Measurements from ENCODE around the gene BRD3. TPM values are rescaled to one million over a fixed set of nuclear protein-coding genes. Genes with fewer than 3 reads are reported as not detected.

BRD3 gene
- total and polyA plus RNA-seq, 4 donors = 16.0 to 54.4 (median 33.5) TPM

DNA sequence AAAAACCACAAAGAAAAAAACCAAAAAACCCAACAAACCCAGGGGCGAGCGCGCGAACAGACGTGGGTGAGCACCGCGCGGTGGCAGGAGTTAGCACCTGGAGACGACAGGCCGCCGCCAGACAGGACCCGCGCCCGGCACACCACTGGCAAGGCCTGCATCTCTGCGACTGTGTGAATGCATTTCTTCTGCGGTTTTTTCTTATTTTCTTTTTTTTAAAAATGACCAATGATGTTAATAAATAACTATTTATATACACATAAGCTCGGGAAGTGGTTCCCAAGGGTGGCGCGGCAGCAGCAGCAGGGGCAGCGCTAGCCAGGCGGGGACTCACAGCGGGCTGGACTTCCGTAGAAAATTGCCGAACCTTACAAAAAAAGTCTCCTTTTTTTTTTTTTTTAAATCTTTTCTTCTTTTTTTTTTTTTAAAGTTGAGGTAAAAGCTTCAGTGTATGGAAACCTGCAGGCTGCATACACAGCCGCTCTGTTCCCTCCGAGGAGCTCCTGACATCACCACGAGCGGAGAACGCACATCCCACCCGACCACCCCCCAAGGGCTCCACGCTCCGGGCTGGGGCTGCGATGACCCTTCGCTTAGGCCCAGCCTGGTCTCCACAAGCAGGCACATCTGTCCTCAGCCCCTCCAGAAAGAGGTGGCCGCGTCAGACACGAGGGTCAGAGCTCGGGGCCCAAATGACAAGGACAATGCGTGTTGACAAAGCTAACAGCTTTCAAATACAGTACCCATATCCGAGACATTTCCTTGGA, 35.2 kb downstream of the BRD3 start:
- Histone ChIP-seq H3K36me3 (ENCODE audit: control insufficient read depth, insufficient read depth, low read length) (peaks cover 86% of the 10 kb centered on the region), H3K4me3 (ENCODE audit: low read depth, low read length) (no peak overlapping the region), H3K27ac (ENCODE audit: low read depth, low read length) (no peak overlapping the region), H3K9me3 (ENCODE audit: control insufficient read depth, insufficient read depth, low read length) (no peaks in the 10 kb centered on the region), H3K4me1 (ENCODE audit: control insufficient read depth, insufficient read depth, low read length) (peaks cover 6% of the 10 kb centered on the region), H3K27me3 (ENCODE audit: control insufficient read depth, insufficient read depth, low read length) (no peaks in the 10 kb centered on the region)
- 94% methylated on average over 26 of the region's 40 CpGs for WGBS (ENCODE audit: insufficient coverage)
- DNase-seq (ENCODE audit: low read depth in 4 of 6, low spot score in 6 of 6) = no peak

DNA sequence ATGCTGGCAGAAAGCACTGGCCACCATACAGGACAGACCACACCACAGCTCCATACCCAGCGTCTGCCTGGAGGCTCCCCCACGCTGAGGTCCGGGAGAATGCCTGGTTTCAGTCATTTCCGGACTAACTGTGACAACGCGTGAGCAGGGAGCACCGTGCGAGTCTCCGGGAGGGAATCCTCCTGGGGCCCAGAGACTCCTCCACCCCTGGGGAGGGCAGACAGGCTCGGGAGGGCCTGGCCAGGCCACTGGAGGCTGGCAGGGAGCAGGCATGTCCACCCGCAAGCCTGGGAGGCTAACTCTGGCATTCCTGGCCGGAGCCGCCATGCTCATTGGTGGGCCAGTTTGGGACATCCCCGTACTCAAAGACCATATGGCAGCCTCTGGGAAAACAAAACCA, 36.0 kb downstream of the BRD3 start:
- H3K9me3 ChIP-seq (ENCODE audit: control insufficient read depth, insufficient read depth, low read length) = no peaks in the 10 kb centered on the region
- no peak overlapping the region for H3K27ac ChIP-seq (ENCODE audit: low read depth, low read length)
- 87% methylated on average over 10 of the region's 14 CpGs for WGBS (ENCODE audit: insufficient coverage)
- H3K27me3 ChIP-seq (ENCODE audit: control insufficient read depth, insufficient read depth, low read length) = no peaks in the 10 kb centered on the region
- H3K4me1 ChIP-seq (ENCODE audit: control insufficient read depth, insufficient read depth, low read length) = peaks cover 9% of the 10 kb centered on the region
- peaks cover 89% of the 10 kb centered on the region for H3K36me3 ChIP-seq (ENCODE audit: control insufficient read depth, insufficient read depth, low read length)
- no peak for DNase-seq (ENCODE audit: low read depth in 4 of 6, low spot score in 6 of 6)
- H3K4me3 ChIP-seq (ENCODE audit: low read depth, low read length) = no peak overlapping the region

DNA sequence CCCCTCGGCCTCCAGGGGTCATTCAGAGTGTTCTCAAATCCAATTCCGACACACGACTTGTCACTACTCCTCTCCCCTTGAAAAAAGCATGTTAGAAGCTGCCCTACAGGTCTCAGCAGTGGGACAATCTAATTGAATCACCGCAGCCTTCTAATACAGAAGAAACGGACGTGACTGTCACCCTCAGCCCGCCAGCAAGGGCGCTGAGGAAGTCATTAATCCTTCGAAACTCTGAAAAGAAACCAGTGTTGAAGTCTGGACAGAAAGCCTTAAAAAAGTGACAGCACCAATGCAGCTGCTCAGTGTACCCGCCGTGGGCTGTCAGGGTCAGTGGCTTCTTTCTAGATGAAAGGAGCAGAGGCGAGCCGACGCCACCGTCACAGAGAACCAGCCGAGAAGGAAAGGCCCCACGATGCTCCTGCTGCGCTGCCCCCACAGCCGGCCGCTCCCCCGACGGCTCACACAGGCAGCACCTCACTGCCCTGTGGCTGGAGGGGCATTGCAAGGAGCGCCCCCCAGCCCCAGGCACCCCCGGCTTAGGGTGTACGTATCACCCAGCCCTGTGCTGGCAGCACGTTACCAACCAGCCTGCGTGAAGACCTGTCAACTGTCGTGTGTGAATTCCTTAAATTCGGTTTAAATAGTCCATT, 36.9 kb downstream of the BRD3 start:
- Histone ChIP-seq H3K36me3 (ENCODE audit: control insufficient read depth, insufficient read depth, low read length) (peaks cover 89% of the 10 kb centered on the region), H3K4me1 (ENCODE audit: control insufficient read depth, insufficient read depth, low read length) (peaks cover 17% of the 10 kb centered on the region), H3K9me3 (ENCODE audit: control insufficient read depth, insufficient read depth, low read length) (no peaks in the 10 kb centered on the region), H3K4me3 (ENCODE audit: low read depth, low read length) (no peak overlapping the region), H3K27ac (ENCODE audit: low read depth, low read length) (no peak overlapping the region), H3K27me3 (ENCODE audit: control insufficient read depth, insufficient read depth, low read length) (no peaks in the 10 kb centered on the region)
- 57% methylated on average over 26 of the region's 29 CpGs for WGBS (ENCODE audit: insufficient coverage)
- DNase-seq (ENCODE audit: low read depth in 4 of 6, low spot score in 6 of 6) = no peak

DNA sequence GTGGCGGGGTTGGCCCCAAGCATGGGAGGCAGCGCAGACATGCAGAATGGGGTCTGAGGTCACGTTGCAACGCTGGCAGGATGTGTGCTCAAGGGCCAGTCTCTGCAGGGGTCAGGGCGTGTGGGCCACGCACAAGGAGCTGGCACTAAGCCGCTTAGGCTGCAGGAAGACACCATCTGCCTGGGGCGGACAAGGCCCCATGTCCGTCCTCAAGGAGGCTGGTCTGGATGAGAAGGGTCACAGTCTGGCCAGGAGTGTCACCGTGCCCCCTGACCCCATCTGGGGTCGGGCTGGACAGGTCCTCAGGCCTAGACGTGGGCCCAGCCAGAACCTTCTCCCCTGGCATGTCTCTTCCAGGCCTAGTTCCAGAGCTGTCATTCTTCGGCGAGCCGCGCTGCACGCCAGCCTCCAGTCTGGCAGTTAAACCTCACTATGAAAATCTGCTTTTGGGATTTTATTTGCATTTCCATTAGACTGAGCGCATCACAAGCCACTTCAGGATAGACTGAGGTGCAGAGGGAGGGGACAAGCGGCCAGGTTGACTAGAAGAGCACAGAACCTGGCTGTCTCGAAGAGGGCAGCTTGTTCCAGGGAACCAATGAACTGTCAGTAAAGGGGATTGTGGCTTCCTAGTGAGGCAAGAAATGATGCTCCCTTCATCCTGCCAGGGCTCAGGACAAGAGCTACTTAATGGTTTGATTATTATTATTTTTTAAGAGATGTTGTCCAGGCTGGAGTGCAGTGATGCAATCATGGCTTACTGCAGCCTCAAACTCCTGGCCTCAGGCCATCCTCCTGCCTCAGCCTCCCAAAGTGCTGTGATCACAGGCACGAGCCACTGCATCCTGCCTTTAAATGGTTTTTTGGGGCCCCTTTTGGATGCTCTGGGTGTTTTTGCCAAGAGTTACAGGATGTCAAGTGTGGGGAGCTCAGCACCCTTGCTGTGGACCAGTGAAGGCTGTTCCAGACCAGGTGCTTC, 38.3 kb downstream of the BRD3 start:
- peaks cover 77% of the 10 kb centered on the region for H3K36me3 ChIP-seq (ENCODE audit: control insufficient read depth, insufficient read depth, low read length)
- no peaks in the 10 kb centered on the region for H3K27me3 ChIP-seq (ENCODE audit: control insufficient read depth, insufficient read depth, low read length)
- no peaks in the 10 kb centered on the region for H3K9me3 ChIP-seq (ENCODE audit: control insufficient read depth, insufficient read depth, low read length)
- no peak for DNase-seq (ENCODE audit: low read depth in 4 of 6, low spot score in 6 of 6)
- no peak overlapping the region for H3K27ac ChIP-seq (ENCODE audit: low read depth, low read length)
- peaks cover 21% of the 10 kb centered on the region for H3K4me1 ChIP-seq (ENCODE audit: control insufficient read depth, insufficient read depth, low read length)
- WGBS (ENCODE audit: insufficient coverage) = 82% methylated on average over 21 of the region's 21 CpGs
- no peak overlapping the region for H3K4me3 ChIP-seq (ENCODE audit: low read depth, low read length)

DNA sequence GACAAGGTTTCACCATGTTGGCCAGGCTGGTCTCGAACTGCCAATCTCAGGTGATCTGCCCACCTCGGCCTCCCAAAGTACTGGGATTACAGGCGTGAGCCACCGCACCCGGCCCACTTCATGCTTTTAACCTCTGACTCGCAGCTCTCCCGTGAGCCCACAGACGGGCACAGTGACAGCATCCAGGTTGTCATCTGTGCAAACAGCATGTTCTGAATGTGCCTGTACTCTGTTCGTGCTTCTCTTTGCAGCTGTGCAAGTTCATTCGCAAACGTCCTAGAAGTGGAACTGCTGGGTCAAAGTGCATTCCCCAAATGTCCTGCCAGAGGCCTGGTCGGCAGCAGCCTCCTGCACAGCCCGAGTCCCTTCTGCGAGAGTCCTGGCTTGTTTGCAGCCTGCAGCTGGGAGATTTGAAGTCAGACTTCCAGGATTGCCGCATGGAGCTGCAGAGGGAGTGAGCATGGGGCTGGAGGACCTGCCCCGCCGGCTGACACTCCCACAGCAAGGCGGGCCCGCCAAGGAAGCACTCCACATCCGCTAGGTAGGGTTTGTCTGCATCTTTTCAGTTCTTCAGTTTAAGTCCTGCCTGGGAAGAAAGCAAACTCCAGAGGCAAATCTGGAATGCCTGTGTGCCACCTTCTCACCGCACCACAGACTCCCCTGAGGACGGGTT, 39.1 kb downstream of the BRD3 start:
- Histone ChIP-seq H3K36me3 (ENCODE audit: control insufficient read depth, insufficient read depth, low read length) (peaks cover 69% of the 10 kb centered on the region), H3K9me3 (ENCODE audit: control insufficient read depth, insufficient read depth, low read length) (no peaks in the 10 kb centered on the region), H3K4me1 (ENCODE audit: control insufficient read depth, insufficient read depth, low read length) (peaks cover 21% of the 10 kb centered on the region), H3K27ac (ENCODE audit: low read depth, low read length) (no peak overlapping the region), H3K27me3 (ENCODE audit: control insufficient read depth, insufficient read depth, low read length) (no peaks in the 10 kb centered on the region), H3K4me3 (ENCODE audit: low read depth, low read length) (no peak overlapping the region)
- DNase-seq (ENCODE audit: low read depth in 4 of 6, low spot score in 6 of 6) = no peak
- WGBS (ENCODE audit: insufficient coverage) = 87% methylated on average over 19 of the region's 22 CpGs

DNA sequence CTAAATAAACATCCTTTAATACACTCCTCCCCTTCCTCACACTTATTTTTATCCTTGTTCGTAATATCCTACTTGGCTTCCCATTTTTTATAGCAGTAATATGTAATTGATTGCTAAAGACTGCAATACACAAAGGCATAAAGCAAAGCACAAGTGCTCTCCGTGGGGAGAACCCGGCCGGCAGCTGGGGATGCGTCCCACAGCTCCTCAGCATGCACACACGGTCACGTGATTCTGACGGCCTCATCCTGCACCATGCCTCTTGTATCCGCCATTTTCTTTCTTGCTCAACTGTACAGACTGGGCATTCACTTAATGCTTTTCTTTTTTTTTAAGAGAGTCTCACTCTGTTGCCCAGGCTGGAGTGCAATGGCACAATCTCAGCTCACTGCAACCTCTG, 39.8 kb downstream of the BRD3 start:
- no peaks in the 10 kb centered on the region for H3K9me3 ChIP-seq (ENCODE audit: control insufficient read depth, insufficient read depth, low read length)
- no peaks in the 10 kb centered on the region for H3K27me3 ChIP-seq (ENCODE audit: control insufficient read depth, insufficient read depth, low read length)
- H3K4me1 ChIP-seq (ENCODE audit: control insufficient read depth, insufficient read depth, low read length) = peaks cover 21% of the 10 kb centered on the region
- no peak overlapping the region for H3K4me3 ChIP-seq (ENCODE audit: low read depth, low read length)
- H3K36me3 ChIP-seq (ENCODE audit: control insufficient read depth, insufficient read depth, low read length) = peaks cover 62% of the 10 kb centered on the region
- H3K27ac ChIP-seq (ENCODE audit: low read depth, low read length) = no peak overlapping the region
- DNase-seq (ENCODE audit: low read depth in 4 of 6, low spot score in 6 of 6) = no peak
- WGBS (ENCODE audit: insufficient coverage) = 55% methylated on average over 7 of the region's 9 CpGs

DNA sequence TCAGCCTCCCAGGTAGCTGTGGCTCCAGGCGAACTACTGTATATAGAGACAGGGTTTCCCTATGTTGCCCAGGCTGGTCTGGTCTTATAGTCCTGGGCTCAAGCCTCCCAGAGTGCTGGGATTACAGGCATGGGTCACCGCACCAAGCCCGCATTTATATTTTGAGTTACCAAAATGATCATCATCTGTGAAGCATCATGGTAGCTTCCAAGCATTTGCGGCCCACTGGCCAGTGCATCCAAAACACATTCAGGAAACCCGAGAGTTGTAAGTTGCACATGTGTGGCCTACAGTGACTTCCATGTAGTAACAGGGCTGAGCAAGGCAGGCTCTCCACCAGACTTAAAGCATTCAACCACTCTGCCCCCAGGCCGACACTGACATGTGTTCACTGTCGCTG, 40.3 kb downstream of the BRD3 start:
- WGBS (ENCODE audit: insufficient coverage) = 84% methylated on average over 7 of the region's 7 CpGs
- Histone ChIP-seq H3K4me3 (ENCODE audit: low read depth, low read length) (no peak overlapping the region), H3K9me3 (ENCODE audit: control insufficient read depth, insufficient read depth, low read length) (no peaks in the 10 kb centered on the region), H3K36me3 (ENCODE audit: control insufficient read depth, insufficient read depth, low read length) (peaks cover 57% of the 10 kb centered on the region), H3K4me1 (ENCODE audit: control insufficient read depth, insufficient read depth, low read length) (peaks cover 21% of the 10 kb centered on the region), H3K27ac (ENCODE audit: low read depth, low read length) (no peak overlapping the region), H3K27me3 (ENCODE audit: control insufficient read depth, insufficient read depth, low read length) (no peaks in the 10 kb centered on the region)
- DNase-seq (ENCODE audit: low read depth in 4 of 6, low spot score in 6 of 6) = no peak

DNA sequence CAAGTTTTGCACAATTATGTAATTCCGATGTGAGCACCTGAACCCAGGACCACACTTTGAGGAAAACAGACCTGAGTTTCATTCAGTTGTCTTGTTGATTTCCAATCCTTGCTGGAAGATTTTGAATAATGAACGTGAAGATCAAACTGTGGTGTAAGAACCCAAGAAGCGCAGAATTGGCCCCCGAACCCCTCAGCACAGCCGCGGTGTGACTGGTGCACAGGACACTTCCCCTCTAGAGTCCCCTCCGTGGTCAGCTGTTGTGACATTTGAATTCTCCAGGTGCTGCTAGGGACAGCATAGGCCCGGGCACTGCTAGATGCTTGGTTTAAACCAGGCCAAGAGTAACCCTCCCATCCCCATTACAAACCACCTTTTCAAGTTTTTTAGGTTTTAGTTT, 40.8 kb downstream of the BRD3 start:
- peaks cover 52% of the 10 kb centered on the region for H3K36me3 ChIP-seq (ENCODE audit: control insufficient read depth, insufficient read depth, low read length)
- H3K27ac ChIP-seq (ENCODE audit: low read depth, low read length) = no peak overlapping the region
- DNase-seq (ENCODE audit: low read depth in 4 of 6, low spot score in 6 of 6) = no peak
- H3K4me1 ChIP-seq (ENCODE audit: control insufficient read depth, insufficient read depth, low read length) = peaks cover 21% of the 10 kb centered on the region
- WGBS (ENCODE audit: insufficient coverage) = 100% methylated on average over 7 of the region's 8 CpGs
- no peaks in the 10 kb centered on the region for H3K9me3 ChIP-seq (ENCODE audit: control insufficient read depth, insufficient read depth, low read length)
- H3K4me3 ChIP-seq (ENCODE audit: low read depth, low read length) = no peak overlapping the region
- H3K27me3 ChIP-seq (ENCODE audit: control insufficient read depth, insufficient read depth, low read length) = no peaks in the 10 kb centered on the region

DNA sequence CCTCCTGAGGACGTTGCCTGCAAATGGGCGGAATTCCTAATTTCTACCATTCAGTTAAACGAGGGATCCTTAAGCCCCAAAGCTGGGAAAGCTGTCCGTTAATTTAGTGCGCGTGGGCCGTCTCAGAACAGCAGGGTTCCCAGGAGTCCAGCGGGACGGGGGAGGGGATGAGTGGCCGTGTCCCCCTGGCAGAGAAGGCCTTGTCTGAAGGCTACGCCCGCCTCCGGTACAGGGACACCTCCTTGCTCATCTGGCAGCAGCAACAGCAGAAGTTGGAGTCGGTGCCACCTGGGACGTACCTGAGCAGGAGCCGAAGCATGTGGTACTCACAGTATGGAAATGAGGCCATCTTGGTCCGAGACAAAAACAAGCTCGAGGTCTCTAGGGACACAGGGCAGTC, 41.2 kb downstream of the BRD3 start:
- H3K9me3 ChIP-seq (ENCODE audit: control insufficient read depth, insufficient read depth, low read length) = no peaks in the 10 kb centered on the region
- WGBS (ENCODE audit: insufficient coverage) = 69% methylated on average over 16 of the region's 18 CpGs

More for the DNA sequence above, 41.2 kb downstream of the BRD3 start:
- no peak for DNase-seq (ENCODE audit: low read depth in 4 of 6, low spot score in 6 of 6)
- H3K27me3 ChIP-seq (ENCODE audit: control insufficient read depth, insufficient read depth, low read length) = no peaks in the 10 kb centered on the region
- H3K36me3 ChIP-seq (ENCODE audit: control insufficient read depth, insufficient read depth, low read length) = peaks cover 48% of the 10 kb centered on the region
- H3K27ac ChIP-seq (ENCODE audit: low read depth, low read length) = no peak overlapping the region
- H3K4me3 ChIP-seq (ENCODE audit: low read depth, low read length) = no peak overlapping the region
- peaks cover 21% of the 10 kb centered on the region for H3K4me1 ChIP-seq (ENCODE audit: control insufficient read depth, insufficient read depth, low read length)
